ENCODE measurements around the gene SNX10. TPM values are rescaled to one million over a fixed set of nuclear protein-coding genes. Genes with fewer than 3 reads are reported as not detected.
"Not testable (repeated sequence)": the region's sequence is repeated elsewhere in the genome, so short reads cannot be mapped to it uniquely, and the experiment has no call there.

SNX10 gene
- 7.2 TPM for polyA plus RNA-seq (2013, experiment 1 of 2)
- 8.3 TPM for polyA plus RNA-seq (2013, experiment 2 of 2)

DNA sequence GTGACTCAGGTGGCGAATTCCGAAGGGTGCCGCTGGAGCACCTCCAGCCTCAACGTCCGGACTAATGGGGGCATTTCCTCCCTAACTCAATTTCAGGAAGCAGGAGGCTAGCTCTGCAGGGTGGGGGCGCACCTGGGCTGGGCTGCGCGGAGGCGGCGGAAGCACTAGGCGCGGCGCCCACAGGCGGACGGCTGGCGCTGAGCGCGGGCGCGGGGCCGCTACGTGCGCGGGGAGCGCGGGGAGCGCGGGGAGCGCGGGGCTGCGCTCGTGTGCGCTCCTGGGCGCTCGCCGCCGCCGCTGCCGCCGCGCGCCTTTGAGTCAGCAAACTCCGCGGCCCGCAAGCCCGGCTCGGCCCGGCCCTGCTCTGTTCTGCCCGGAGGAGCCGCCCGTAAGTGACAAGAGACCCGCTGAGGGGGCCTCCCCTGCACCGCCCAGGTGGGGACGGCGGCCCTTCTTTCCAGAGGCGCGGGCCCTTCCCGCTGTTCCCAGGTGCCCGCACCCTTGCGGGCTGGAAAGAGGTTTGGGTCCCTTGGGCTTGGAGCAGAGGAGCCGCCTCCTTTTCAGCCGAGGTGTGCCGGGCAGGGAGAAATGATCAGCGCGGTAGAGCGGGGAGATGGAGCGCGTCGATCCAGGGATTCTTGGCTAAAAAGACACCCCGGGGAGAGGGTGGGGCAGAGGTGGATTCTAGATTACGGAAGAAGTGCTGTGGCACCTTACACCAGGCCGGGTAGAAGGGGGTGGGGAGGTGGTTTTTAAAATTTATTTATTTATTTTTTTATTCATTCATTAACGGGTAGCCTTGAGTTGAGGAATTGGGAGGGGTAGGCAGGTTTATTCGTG is at the start of gene SNX10:
SNX10 (plus strand) TSS at position 164 of the 840 bp plus-strand sequence. CDS start 54,581 bp downstream, outside the sequence.
- no peak within 1 kb of the TSS for H2BK15ac ChIP-seq (replicated peaks; ENCODE audit: low read depth)
- no peaks in the 10 kb centered on the region for H3K4me1 ChIP-seq (ENCODE audit: control insufficient read depth, low read depth, low read length)
- H3K36me3 ChIP-seq (ENCODE audit: control insufficient read depth, insufficient read depth, low read length): no peaks in the 10 kb centered on the region
- H3K56ac ChIP-seq (ENCODE audit: low read length): peak within 1 kb of the TSS; percentile 86
- no peak within 1 kb of the TSS for H3K23ac ChIP-seq (ENCODE audit: low read length)
- peak within 1 kb of the TSS; percentile 65 for H3K4me3 ChIP-seq (ENCODE audit: low read length)
- no peak within 1 kb of the TSS for H2AK5ac ChIP-seq (ENCODE audit: low read length)
- peak within 1 kb of the TSS; percentile 83 for H3K9ac ChIP-seq (ENCODE audit: low read length)
- no CpG with 5 or more reads among the region's 74 CpGs for WGBS (ENCODE audit: extremely low coverage, insufficient coverage, low lambda C conversion rate)
- no peaks in the 10 kb centered on the region for H3K79me1 ChIP-seq (ENCODE audit: low read length)
- no peaks in the 10 kb centered on the region for H3K27me3 ChIP-seq (ENCODE audit: insufficient read depth, low read length, poor library complexity)
- no peak within 1 kb of the TSS for H4K5ac ChIP-seq (ENCODE audit: low read length)
- H3K4ac ChIP-seq (ENCODE audit: low read depth, low read length): peak within 1 kb of the TSS; percentile 60
- no peak within 1 kb of the TSS for H3K27ac ChIP-seq (ENCODE audit: low read depth, low read length)
- H3K79me2 ChIP-seq (ENCODE audit: control insufficient read depth, insufficient read depth, low read length): no peaks in the 10 kb centered on the region
- H2BK120ac ChIP-seq (ENCODE audit: low read depth, low read length): peak within 1 kb of the TSS; percentile 84
- H3K4me2 ChIP-seq (ENCODE audit: low read length): peak within 1 kb of the TSS; percentile 69
- H3K18ac ChIP-seq (ENCODE audit: low read length): peak within 1 kb of the TSS; percentile 81
- peak; percentile 78 for DNase-seq
- no peak within 1 kb of the TSS for H2BK5ac ChIP-seq (ENCODE audit: low read length)
- peak within 1 kb of the TSS; percentile 97 for H4K8ac ChIP-seq (ENCODE audit: low read depth, low read length)

DNA sequence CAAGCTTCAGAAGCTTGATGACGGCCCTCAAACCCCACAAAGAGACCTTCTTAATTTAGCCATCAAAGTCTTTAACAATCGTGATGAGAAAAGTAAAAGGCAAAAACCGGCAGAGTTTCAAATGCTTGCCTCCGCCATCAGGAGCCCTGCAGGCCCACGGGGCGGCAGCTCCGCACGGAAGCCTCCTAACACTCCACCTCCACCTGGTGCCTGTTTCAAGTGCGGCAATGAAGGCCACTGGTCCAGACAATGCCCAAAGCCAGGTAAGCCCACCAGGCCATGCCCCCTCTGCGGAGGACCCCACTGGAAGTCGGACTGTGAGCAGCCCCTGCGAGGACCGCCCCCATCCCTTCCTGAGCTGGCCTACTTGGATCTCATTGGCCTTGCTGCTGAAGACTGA is 46.5 kb upstream of the SNX10 start:
- no CpG with 5 or more reads among the region's 13 CpGs for WGBS (ENCODE audit: extremely low coverage, insufficient coverage, low lambda C conversion rate)
- no peak overlapping the region for H3K18ac ChIP-seq (ENCODE audit: low read length)

GRCh38 chr7:26250239-26250638 is 41.4 kb upstream of the SNX10 start:
- Histone ChIP-seq H3K23ac (ENCODE audit: low read length) (no peak overlapping the region), H3K79me2 (ENCODE audit: control insufficient read depth, insufficient read depth, low read length) (no peaks in the 10 kb centered on the region), H3K4me2 (ENCODE audit: low read length) (no peak overlapping the region), H3K27ac (ENCODE audit: low read depth, low read length) (no peak overlapping the region), H3K4ac (ENCODE audit: low read depth, low read length) (no peak overlapping the region), H2AK5ac (ENCODE audit: low read length) (no peak overlapping the region), H3K79me1 (ENCODE audit: low read length) (no peaks in the 10 kb centered on the region), H2BK5ac (ENCODE audit: low read length) (no peak overlapping the region), H3K9ac (ENCODE audit: low read length) (no peak overlapping the region), H3K4me1 (ENCODE audit: control insufficient read depth, low read depth, low read length) (no peaks in the 10 kb centered on the region), H3K27me3 (ENCODE audit: insufficient read depth, low read length, poor library complexity) (no peaks in the 10 kb centered on the region), H2BK15ac (replicated peaks; ENCODE audit: low read depth) (no peak overlapping the region), H3K36me3 (ENCODE audit: control insufficient read depth, insufficient read depth, low read length) (no peaks in the 10 kb centered on the region), H2BK120ac (ENCODE audit: low read depth, low read length) (no peak overlapping the region), H4K5ac (ENCODE audit: low read length) (no peak overlapping the region), H3K18ac (ENCODE audit: low read length) (no peak overlapping the region), H3K56ac (ENCODE audit: low read length) (no peak overlapping the region), H3K4me3 (ENCODE audit: low read length) (no peak overlapping the region), H4K8ac (ENCODE audit: low read depth, low read length) (no peak overlapping the region)
- no CpG with 5 or more reads among the region's 12 CpGs for whole genome bisulfite sequencing (ENCODE audit: extremely low coverage, insufficient coverage, low lambda C conversion rate)
- DNase-seq: no peak

More for the DNA sequence above, 46.5 kb upstream of the SNX10 start:
- Histone ChIP-seq H3K23ac (ENCODE audit: low read length) (no peak overlapping the region), H3K56ac (ENCODE audit: low read length) (no peak overlapping the region), H3K36me3 (ENCODE audit: control insufficient read depth, insufficient read depth, low read length) (no peaks in the 10 kb centered on the region), H3K27ac (ENCODE audit: low read depth, low read length) (no peak overlapping the region), H2AK5ac (ENCODE audit: low read length) (no peak overlapping the region), H2BK120ac (ENCODE audit: low read depth, low read length) (no peak overlapping the region), H3K4me1 (ENCODE audit: control insufficient read depth, low read depth, low read length) (no peaks in the 10 kb centered on the region), H3K79me1 (ENCODE audit: low read length) (no peaks in the 10 kb centered on the region), H3K9ac (ENCODE audit: low read length) (no peak overlapping the region), H3K4ac (ENCODE audit: low read depth, low read length) (no peak overlapping the region), H4K5ac (ENCODE audit: low read length) (no peak overlapping the region), H3K4me2 (ENCODE audit: low read length) (no peak overlapping the region), H3K4me3 (ENCODE audit: low read length) (no peak overlapping the region), H4K8ac (ENCODE audit: low read depth, low read length) (no peak overlapping the region), H2BK15ac (replicated peaks; ENCODE audit: low read depth) (no peak overlapping the region), H2BK5ac (ENCODE audit: low read length) (no peak overlapping the region), H3K27me3 (ENCODE audit: insufficient read depth, low read length, poor library complexity) (no peaks in the 10 kb centered on the region), H3K79me2 (ENCODE audit: control insufficient read depth, insufficient read depth, low read length) (no peaks in the 10 kb centered on the region)
- no peak for DNase-seq

DNA sequence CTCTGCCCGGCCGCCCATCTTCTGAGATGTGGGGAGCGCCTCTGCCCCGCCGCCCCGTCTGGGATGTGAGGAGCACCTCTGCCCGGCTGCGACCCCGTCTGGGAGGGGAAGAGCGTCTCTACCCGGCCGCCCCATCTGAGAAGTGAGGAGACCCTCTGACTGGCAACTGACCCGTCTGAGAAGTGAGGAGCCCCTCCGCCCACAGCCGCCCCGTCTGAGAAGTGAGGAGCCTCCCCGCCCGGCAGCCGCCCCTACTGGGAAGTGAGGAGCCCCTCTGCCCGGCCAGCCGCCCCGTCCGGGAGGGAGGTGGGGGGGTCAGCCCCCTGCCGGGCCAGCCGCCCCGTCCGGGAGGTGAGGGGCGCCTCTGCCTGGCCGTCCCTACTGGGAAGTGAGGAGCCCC is 29.8 kb upstream of the SNX10 start:
- not testable (repeated sequence) for H3K9ac ChIP-seq (ENCODE audit: low read length); H3K4me3 ChIP-seq (ENCODE audit: low read length); H4K8ac ChIP-seq (ENCODE audit: low read depth, low read length); H3K36me3 ChIP-seq (ENCODE audit: control insufficient read depth, insufficient read depth, low read length); H3K56ac ChIP-seq (ENCODE audit: low read length); H3K4ac ChIP-seq (ENCODE audit: low read depth, low read length); H3K27me3 ChIP-seq (ENCODE audit: insufficient read depth, low read length, poor library complexity); H2BK5ac ChIP-seq (ENCODE audit: low read length); H2AK5ac ChIP-seq (ENCODE audit: low read length); H3K23ac ChIP-seq (ENCODE audit: low read length); H3K4me2 ChIP-seq (ENCODE audit: low read length); DNase-seq; H3K18ac ChIP-seq (ENCODE audit: low read length); H3K4me1 ChIP-seq (ENCODE audit: control insufficient read depth, low read depth, low read length); H2BK15ac ChIP-seq (replicated peaks; ENCODE audit: low read depth); H3K27ac ChIP-seq (ENCODE audit: low read depth, low read length); H3K79me2 ChIP-seq (ENCODE audit: control insufficient read depth, insufficient read depth, low read length); H2BK120ac ChIP-seq (ENCODE audit: low read depth, low read length); H4K5ac ChIP-seq (ENCODE audit: low read length); H3K79me1 ChIP-seq (ENCODE audit: low read length)
- WGBS (ENCODE audit: extremely low coverage, insufficient coverage, low lambda C conversion rate): no CpG with 5 or more reads among the region's 29 CpGs

DNA sequence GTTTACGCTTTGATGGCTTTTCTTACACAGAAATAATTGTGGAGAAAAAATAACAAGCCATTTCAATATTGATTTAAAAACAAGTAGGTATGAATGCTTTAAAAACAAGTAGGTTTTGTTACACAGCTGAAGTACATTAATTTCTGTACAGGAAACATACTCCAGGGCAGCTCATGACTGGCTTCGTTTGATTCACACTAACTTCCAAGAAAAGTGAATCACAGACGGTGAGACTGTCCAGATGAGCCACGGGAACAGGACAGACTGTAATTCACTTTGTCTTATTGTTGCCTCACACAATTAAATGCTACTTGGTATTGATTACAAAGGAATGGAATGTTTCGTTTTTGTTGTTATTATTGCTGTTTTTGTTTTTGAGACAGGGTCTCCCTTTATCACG is 26.6 kb upstream of the SNX10 start:
- H3K56ac ChIP-seq (ENCODE audit: low read length): no peak overlapping the region
- H3K9ac ChIP-seq (ENCODE audit: low read length): no peak overlapping the region
- H3K18ac ChIP-seq (ENCODE audit: low read length): no peak overlapping the region
- H2AK5ac ChIP-seq (ENCODE audit: low read length): no peak overlapping the region
- no peak overlapping the region for H3K4ac ChIP-seq (ENCODE audit: low read depth, low read length)
- H3K36me3 ChIP-seq (ENCODE audit: control insufficient read depth, insufficient read depth, low read length): no peaks in the 10 kb centered on the region
- H3K27me3 ChIP-seq (ENCODE audit: insufficient read depth, low read length, poor library complexity): no peaks in the 10 kb centered on the region
- no peak overlapping the region for H2BK120ac ChIP-seq (ENCODE audit: low read depth, low read length)
- H3K4me3 ChIP-seq (ENCODE audit: low read length): no peak overlapping the region
- no CpG with 5 or more reads among the region's 6 CpGs for whole genome bisulfite sequencing (ENCODE audit: extremely low coverage, insufficient coverage, low lambda C conversion rate)
- H3K27ac ChIP-seq (ENCODE audit: low read depth, low read length): no peak overlapping the region
- H3K4me2 ChIP-seq (ENCODE audit: low read length): no peak overlapping the region
- no peaks in the 10 kb centered on the region for H3K79me2 ChIP-seq (ENCODE audit: control insufficient read depth, insufficient read depth, low read length)
- DNase-seq: no peak
- no peaks in the 10 kb centered on the region for H3K4me1 ChIP-seq (ENCODE audit: control insufficient read depth, low read depth, low read length)
- no peak overlapping the region for H3K23ac ChIP-seq (ENCODE audit: low read length)
- H3K79me1 ChIP-seq (ENCODE audit: low read length): no peaks in the 10 kb centered on the region
- no peak overlapping the region for H4K5ac ChIP-seq (ENCODE audit: low read length)
- H2BK15ac ChIP-seq (replicated peaks; ENCODE audit: low read depth): no peak overlapping the region
- no peak overlapping the region for H2BK5ac ChIP-seq (ENCODE audit: low read length)
- H4K8ac ChIP-seq (ENCODE audit: low read depth, low read length): no peak overlapping the region
